Mesenchymal stem cell (in vitro differentiated cells and primary cell): Measurements from ENCODE around the gene INSYN1.

ENCODE experiments used
- DNase-seq: peaks from one replicate; pipeline ENCODE4 v3.0.0-alpha.2; 2013
- H2AFZ ChIP-seq: one replicate; pipeline ENCODE4 v1.6.1; 2013; ENCODE audit warnings: low read depth, mild to moderate bottlenecking, control low read depth, inconsistent platforms, low read length, moderate library complexity
- H2AK5ac ChIP-seq: 2 replicates; pipeline ENCODE4 v1.6.1; 2013; ENCODE audit warnings: low read length, moderate library complexity, mild to moderate bottlenecking, inconsistent platforms; ENCODE audit not compliant: severe bottlenecking
- H2BK120ac ChIP-seq: one replicate; pipeline ENCODE4 v1.6.1; 2013; ENCODE audit warnings: low read depth, mild to moderate bottlenecking, inconsistent platforms, low read length, moderate library complexity
- H2BK12ac ChIP-seq, 2 experiments: one replicate each; pipeline ENCODE4 v1.6.1; 2013; ENCODE audit warnings: inconsistent platforms in 2 of 2, low read length in 2 of 2, mild to moderate bottlenecking in 2 of 2, moderate library complexity in 2 of 2, control low read depth in 1 of 2
- H2BK15ac ChIP-seq: one replicate; pipeline ENCODE4 v1.6.1; 2013; ENCODE audit warnings: mild to moderate bottlenecking, low read depth, inconsistent platforms; ENCODE audit not compliant: poor library complexity, severe bottlenecking
- H2BK5ac ChIP-seq: 2 replicates; pipeline ENCODE4 v1.6.1; 2013; ENCODE audit warnings: low read depth, mild to moderate bottlenecking, low read length, control low read depth, inconsistent platforms; ENCODE audit not compliant: poor library complexity, severe bottlenecking
- H3K14ac ChIP-seq, 2 experiments: one replicate each; pipeline ENCODE4 v1.6.1; 2013; ENCODE audit warnings: inconsistent platforms in 2 of 2, low read length in 2 of 2, control low read depth in 1 of 2, mild to moderate bottlenecking in 1 of 2, moderate library complexity in 1 of 2
- H3K18ac ChIP-seq, 2 experiments: one replicate each; pipeline ENCODE4 v1.6.1; 2013; ENCODE audit warnings: inconsistent platforms in 2 of 2, low read length in 2 of 2, control low read depth in 1 of 2, low read depth in 1 of 2, mild to moderate bottlenecking in 1 of 2
- H3K23ac ChIP-seq, 2 experiments: one replicate each; pipeline ENCODE4 v1.6.1; 2013; ENCODE audit warnings: inconsistent platforms in 2 of 2, low read length in 2 of 2, mild to moderate bottlenecking in 2 of 2, moderate library complexity in 2 of 2, control low read depth in 1 of 2
- H3K27ac ChIP-seq: 2 replicates; pipeline ENCODE4 v1.5.1; 2013; ENCODE audit warnings: mild to moderate bottlenecking, moderate library complexity, low read length, control low read depth, inconsistent platforms; ENCODE audit not compliant: poor library complexity, severe bottlenecking
- H3K27me3 ChIP-seq, 2 experiments: 2 replicates each; pipeline versions ENCODE4 v1.6.1 to v1.7.0; 2013; ENCODE audit warnings: low read length in 2 of 2, mild to moderate bottlenecking in 2 of 2, moderate library complexity in 2 of 2, control low read depth in 1 of 2, inconsistent platforms in 1 of 2; ENCODE audit not compliant: control insufficient read depth in 1 of 2, insufficient read depth in 1 of 2
- H3K36me3 ChIP-seq, 2 experiments: 2 replicates each; pipeline versions ENCODE4 v1.6.1 to v1.7.0; 2013; ENCODE audit warnings: low read length in 2 of 2, control low read depth in 1 of 2, inconsistent platforms in 1 of 2, low read depth in 1 of 2, mild to moderate bottlenecking in 1 of 2; ENCODE audit not compliant: insufficient read depth in 2 of 2, control insufficient read depth in 1 of 2
- H3K4ac ChIP-seq, 2 experiments: one replicate each; pipeline ENCODE4 v1.6.1; 2013; ENCODE audit warnings: inconsistent platforms in 2 of 2, low read length in 2 of 2, mild to moderate bottlenecking in 2 of 2, moderate library complexity in 2 of 2, control low read depth in 1 of 2, low read depth in 1 of 2
- H3K4me1 ChIP-seq: 2 replicates; pipeline ENCODE4 v1.6.1; 2013; ENCODE audit warnings: low read depth, low read length, control low read depth; ENCODE audit not compliant: control insufficient read depth, insufficient read depth
- H3K4me2 ChIP-seq: 2 replicates; pipeline ENCODE4 v1.6.1; 2013; ENCODE audit warnings: low read length, mild to moderate bottlenecking, inconsistent platforms; ENCODE audit not compliant: poor library complexity, severe bottlenecking
- H3K4me3 ChIP-seq, 2 experiments: 2 replicates each; pipeline versions ENCODE4 v1.5.1 to v1.7.0; 2013; ENCODE audit warnings: low read length in 2 of 2, mild to moderate bottlenecking in 2 of 2, control low read depth in 1 of 2, low read depth in 1 of 2; ENCODE audit not compliant: insufficient read depth in 1 of 2
- H3K79me1 ChIP-seq: replicated peaks from 2 replicates; pipeline ENCODE4 v1.6.1; 2013; ENCODE audit warnings: mild to moderate bottlenecking, control low read depth, low read length, inconsistent platforms; ENCODE audit not compliant: poor library complexity, severe bottlenecking
- H3K9ac ChIP-seq: 2 replicates; pipeline ENCODE4 v1.7.0; 2013; ENCODE audit warnings: mild to moderate bottlenecking, low read length, moderate library complexity
- H3K9me3 ChIP-seq: 2 replicates; pipeline ENCODE4 v1.7.0; 2013; ENCODE audit warnings: mild to moderate bottlenecking, low read length; ENCODE audit not compliant: control insufficient read depth
- H4K8ac ChIP-seq: one replicate; pipeline ENCODE4 v1.6.1; 2013; ENCODE audit warnings: inconsistent platforms, mild to moderate bottlenecking, low read length, moderate library complexity
- H4K91ac ChIP-seq: one replicate; pipeline ENCODE4 v1.6.1; 2013; ENCODE audit warnings: mild to moderate bottlenecking, low read length, inconsistent platforms
- WGBS: methylation state at CpG from one replicate; pipeline ENCODE4 v1.1.7; 2013; ENCODE audit warnings: mixed read lengths; 5-methylcytosine and 5-hydroxymethylcytosine counted together

The INSYN1 gene

DNA sequence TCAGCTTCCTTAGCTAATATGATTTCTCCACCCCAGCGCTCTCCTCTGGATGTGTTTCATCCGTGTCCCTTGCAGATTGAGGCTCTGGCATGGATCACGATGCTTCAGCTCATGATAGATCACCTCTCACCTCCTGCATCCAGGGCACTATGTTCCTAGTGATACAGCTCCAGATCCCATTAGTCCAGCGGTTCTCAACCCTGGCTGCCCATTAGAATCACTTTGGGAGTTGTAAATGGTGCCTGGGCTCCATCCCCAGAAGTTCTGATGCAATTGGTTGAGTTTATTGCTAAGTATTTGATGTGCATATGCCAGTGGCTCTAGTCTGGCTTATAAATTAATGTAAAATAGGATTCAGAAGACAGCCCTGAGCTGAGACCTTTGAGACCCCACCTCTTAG is 34.5 kb downstream of the INSYN1 start:
- peaks cover 19 to 37% of the 10 kb centered on the region in 2 experiments for H3K27me3 ChIP-seq
- no peak overlapping the region for H3K23ac ChIP-seq
- no peak overlapping the region for H3K27ac ChIP-seq
- no peak overlapping the region for H2AK5ac ChIP-seq
- no peak overlapping the region for H3K14ac ChIP-seq
- H3K36me3 ChIP-seq: peaks cover 11 to 17% of the 10 kb centered on the region in 2 experiments
- H3K4me3 ChIP-seq: no peak overlapping the region
- H3K79me1 ChIP-seq: no peaks in the 10 kb centered on the region
- H2BK120ac ChIP-seq: no peak overlapping the region
- H3K18ac ChIP-seq: no peak overlapping the region
- H3K4me2 ChIP-seq: no peak overlapping the region
- no peak overlapping the region for H2BK12ac ChIP-seq
- no peaks in the 10 kb centered on the region for H3K4me1 ChIP-seq
- no peak overlapping the region for H2BK5ac ChIP-seq
- H4K91ac ChIP-seq: no peak overlapping the region
- no peak overlapping the region for H4K8ac ChIP-seq
- H2AFZ ChIP-seq: no peak overlapping the region
- no peaks in the 10 kb centered on the region for H3K9me3 ChIP-seq
- no peak for DNase-seq
- H2BK15ac ChIP-seq: no peak overlapping the region
- no peak overlapping the region for H3K4ac ChIP-seq
- H3K9ac ChIP-seq: no peak overlapping the region
- WGBS: 85% methylated on average over 4 of the region's 4 CpGs

- Histone ChIP-seq H2AFZ (no peak overlapping the region), H3K9ac (no peak overlapping the region), H4K91ac (no peak overlapping the region), H4K8ac (no peak overlapping the region), H3K14ac (no peak overlapping the region), H3K36me3 (peaks cover 20 to 26% of the 10 kb centered on the region in 2 experiments), H2AK5ac (no peak overlapping the region), H3K18ac (no peak overlapping the region), H2BK120ac (no peak overlapping the region), H3K4me2 (no peak overlapping the region), H3K4me1 (no peaks in the 10 kb centered on the region), H2BK5ac (no peak overlapping the region), H3K27me3 (peaks cover 19 to 36% of the 10 kb centered on the region in 2 experiments), H3K23ac (no peak overlapping the region), H3K4me3 (no peak overlapping the region), H3K9me3 (no peaks in the 10 kb centered on the region), H3K79me1 (no peaks in the 10 kb centered on the region), H3K27ac (no peak overlapping the region), H3K4ac (no peak overlapping the region), H2BK12ac (no peak overlapping the region), H2BK15ac (no peak overlapping the region)
- no peak for DNase-seq
- 77% methylated on average over 8 of the region's 11 CpGs for WGBS
Observed at GRCh38 chr15:73717802-73718201, 35.3 kb downstream of the INSYN1 start.

DNA sequence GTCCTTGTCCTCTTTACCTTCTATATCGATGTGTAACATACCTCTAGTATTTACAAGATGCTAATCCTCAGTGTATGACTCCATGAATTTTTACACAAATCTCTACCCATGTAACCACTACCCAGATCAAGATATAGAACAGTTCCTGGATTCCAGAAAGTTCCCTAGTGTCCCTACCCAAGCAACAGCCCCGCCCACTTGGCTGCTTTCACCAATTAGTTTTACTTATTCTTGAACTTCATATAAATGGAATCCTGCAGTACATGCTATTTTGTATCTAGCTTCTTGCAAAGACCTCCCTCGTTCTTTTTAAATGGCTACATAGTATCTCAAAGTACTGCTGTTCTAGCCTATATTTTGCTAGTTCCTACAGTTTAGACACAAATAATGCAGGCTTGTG is 35.9 kb downstream of the INSYN1 start:
- Histone ChIP-seq H2BK120ac (no peak overlapping the region), H3K36me3 (peaks cover 26 to 32% of the 10 kb centered on the region in 2 experiments), H2AFZ (no peak overlapping the region), H3K18ac (no peak overlapping the region), H3K9ac (no peak overlapping the region), H3K4ac (no peak overlapping the region), H3K27ac (no peak overlapping the region), H3K4me1 (no peaks in the 10 kb centered on the region), H4K8ac (no peak overlapping the region), H2BK15ac (no peak overlapping the region), H3K79me1 (no peaks in the 10 kb centered on the region), H3K4me2 (no peak overlapping the region), H2BK5ac (no peak overlapping the region), H3K27me3 (peaks cover 19 to 30% of the 10 kb centered on the region in 2 experiments), H3K4me3 (no peak overlapping the region), H4K91ac (no peak overlapping the region), H3K9me3 (no peaks in the 10 kb centered on the region), H3K23ac (no peak overlapping the region), H2AK5ac (no peak overlapping the region), H3K14ac (no peak overlapping the region), H2BK12ac (no peak overlapping the region)
- DNase-seq: no peak
- 87% methylated on average over 3 of the region's 3 CpGs for WGBS

- Histone ChIP-seq H3K4ac (no peak overlapping the region), H2AFZ (no peak overlapping the region), H3K23ac (no peak overlapping the region), H2BK12ac (no peak overlapping the region), H3K36me3 (peaks cover 29 to 38% of the 10 kb centered on the region in 2 experiments), H4K91ac (no peak overlapping the region), H3K9me3 (no peaks in the 10 kb centered on the region), H3K27ac (no peak overlapping the region), H3K79me1 (no peaks in the 10 kb centered on the region), H2BK15ac (no peak overlapping the region), H3K14ac (no peak overlapping the region), H3K27me3 (peaks cover 19 to 23% of the 10 kb centered on the region in 2 experiments), H3K4me2 (no peak overlapping the region), H3K4me1 (no peaks in the 10 kb centered on the region), H2AK5ac (no peak overlapping the region), H2BK5ac (no peak overlapping the region), H3K4me3 (no peak overlapping the region), H3K9ac (no peak overlapping the region), H4K8ac (no peak overlapping the region), H3K18ac (no peak overlapping the region), H2BK120ac (no peak overlapping the region)
- DNase-seq: no peak
- 86% methylated on average over 6 of the region's 6 CpGs for WGBS
Observed at GRCh38 chr15:73716417-73716816, 36.7 kb downstream of the INSYN1 start.
